ENCODE results near the gene OTUD7B.
"Not testable (repeated sequence)": the region's sequence is repeated elsewhere in the genome, so short reads cannot be mapped to it uniquely, and the experiment has no call there.

Gene OTUD7B

GRCh38 chr1:149986486-149987296, 23.8 kb downstream of the OTUD7B start:
- Mint-ChIP-seq H3K27ac (no peak overlapping the region), H3K9me3 (no peaks in the 10 kb centered on the region), H3K4me1 (ENCODE audit: low read depth) (peaks cover 12% of the 10 kb centered on the region), H3K4me3 (no peak overlapping the region), H3K27me3 (no peaks in the 10 kb centered on the region), H3K36me3 (ENCODE audit: low read depth) (peaks cover 35% of the 10 kb centered on the region)

GRCh38 chr1:149979972-149980540, 30.5 kb downstream of the OTUD7B start:
- H3K4me3 Mint-ChIP-seq = no peak overlapping the region

GRCh38 chr1:149979245-149979971, 31.1 kb downstream of the OTUD7B start:
- Mint-ChIP-seq H3K4me1 (ENCODE audit: low read depth) (peaks cover 32% of the 10 kb centered on the region), H3K27me3 (no peaks in the 10 kb centered on the region), H3K36me3 (ENCODE audit: low read depth) (peaks cover 34% of the 10 kb centered on the region), H3K4me3 (peak overlapping the region; percentile 2), H3K9me3 (no peaks in the 10 kb centered on the region), H3K27ac (peak overlapping the region; percentile 28)

More at GRCh38 chr1:149979972-149980540, 30.5 kb downstream of the OTUD7B start:
- Mint-ChIP-seq H3K27ac (peak overlapping the region; percentile 29), H3K9me3 (no peaks in the 10 kb centered on the region), H3K27me3 (no peaks in the 10 kb centered on the region), H3K36me3 (ENCODE audit: low read depth) (peaks cover 35% of the 10 kb centered on the region), H3K4me1 (ENCODE audit: low read depth) (peaks cover 32% of the 10 kb centered on the region)

DNA sequence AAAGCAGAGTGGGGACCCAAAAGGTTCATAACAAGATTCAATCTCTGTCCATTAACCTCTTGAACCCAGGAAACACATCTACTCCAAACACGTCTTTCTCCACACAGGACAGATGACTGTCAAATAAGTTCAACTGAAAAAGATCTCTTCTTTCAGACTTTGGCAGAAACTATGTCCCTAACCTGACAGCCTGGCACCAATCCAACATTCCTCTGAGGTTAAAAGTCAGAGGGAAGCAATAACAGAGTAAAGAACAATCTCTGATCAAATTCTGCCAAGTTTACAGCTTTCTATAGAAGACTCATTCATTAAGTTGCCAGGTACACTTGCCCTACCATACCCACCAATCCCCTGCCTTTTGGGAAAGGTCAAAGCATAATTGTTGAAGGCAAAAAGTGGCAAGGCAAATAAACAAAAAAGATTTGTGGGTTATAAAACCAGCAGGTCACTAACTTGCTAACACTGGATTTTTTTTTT, 31.9 kb downstream of the OTUD7B start:
- H3K27me3 Mint-ChIP-seq = no peaks in the 10 kb centered on the region
- H3K36me3 Mint-ChIP-seq (ENCODE audit: low read depth) = peaks cover 35% of the 10 kb centered on the region
- H3K27ac Mint-ChIP-seq = no peak overlapping the region
- no peaks in the 10 kb centered on the region for H3K9me3 Mint-ChIP-seq
- no peak overlapping the region for H3K4me3 Mint-ChIP-seq
- H3K4me1 Mint-ChIP-seq (ENCODE audit: low read depth) = peaks cover 32% of the 10 kb centered on the region

GRCh38 chr1:149977345-149977744, 33.2 kb downstream of the OTUD7B start:
- Mint-ChIP-seq H3K27me3 (no peaks in the 10 kb centered on the region), H3K4me3 (no peak overlapping the region), H3K36me3 (ENCODE audit: low read depth) (peaks cover 42% of the 10 kb centered on the region), H3K9me3 (no peaks in the 10 kb centered on the region), H3K27ac (peak overlapping the region; percentile 37), H3K4me1 (ENCODE audit: low read depth) (peaks cover 29% of the 10 kb centered on the region)

DNA sequence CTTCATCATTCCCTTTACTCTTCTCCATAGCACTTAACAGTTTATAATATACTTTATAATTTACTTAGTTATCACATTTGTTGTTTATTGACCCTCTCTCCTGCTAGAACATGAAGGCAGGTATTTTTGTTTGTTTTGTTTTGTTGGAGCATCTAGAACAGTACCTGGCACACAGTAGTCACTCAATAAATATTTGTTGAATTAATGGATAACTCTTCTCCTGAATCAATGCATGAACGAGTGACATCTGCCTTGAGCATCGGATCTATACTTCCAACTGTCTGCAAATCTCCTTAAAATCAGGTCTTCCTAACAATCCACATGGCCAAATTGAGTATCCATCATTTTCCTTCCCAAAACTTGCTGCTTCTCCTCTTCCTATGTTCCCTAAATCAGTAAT, 38.0 kb downstream of the OTUD7B start:
- Mint-ChIP-seq H3K4me1 (ENCODE audit: low read depth) (no peaks in the 10 kb centered on the region), H3K9me3 (no peaks in the 10 kb centered on the region), H3K36me3 (ENCODE audit: low read depth) (peaks cover 55% of the 10 kb centered on the region), H3K27ac (peak overlapping the region; percentile 13), H3K27me3 (no peaks in the 10 kb centered on the region), H3K4me3 (no peak overlapping the region)

DNA sequence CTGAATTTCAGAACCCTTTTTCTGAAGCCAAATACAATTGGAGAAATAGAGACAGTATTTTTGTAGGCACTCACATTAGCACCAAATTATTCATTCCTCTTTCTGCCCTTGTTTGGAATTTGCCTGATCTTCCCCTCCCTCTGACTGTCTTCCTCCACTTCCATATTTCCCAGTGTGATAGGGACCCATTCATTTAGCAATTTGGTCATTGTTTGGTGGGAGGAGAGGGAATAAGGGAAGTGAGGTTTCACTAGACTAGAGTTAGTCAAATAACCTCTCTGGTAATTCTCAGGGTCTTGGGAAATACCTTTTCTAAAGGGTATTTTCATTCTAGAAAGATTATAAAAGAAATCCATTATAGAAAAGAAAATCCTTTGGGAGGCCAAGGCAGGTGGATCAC, 42.9 kb downstream of the OTUD7B start:
- Mint-ChIP-seq H3K4me1 (ENCODE audit: low read depth) (peaks cover 2% of the 10 kb centered on the region), H3K27ac (no peak overlapping the region), H3K4me3 (no peak overlapping the region), H3K27me3 (no peaks in the 10 kb centered on the region), H3K36me3 (ENCODE audit: low read depth) (peaks cover 59% of the 10 kb centered on the region), H3K9me3 (no peaks in the 10 kb centered on the region)

DNA sequence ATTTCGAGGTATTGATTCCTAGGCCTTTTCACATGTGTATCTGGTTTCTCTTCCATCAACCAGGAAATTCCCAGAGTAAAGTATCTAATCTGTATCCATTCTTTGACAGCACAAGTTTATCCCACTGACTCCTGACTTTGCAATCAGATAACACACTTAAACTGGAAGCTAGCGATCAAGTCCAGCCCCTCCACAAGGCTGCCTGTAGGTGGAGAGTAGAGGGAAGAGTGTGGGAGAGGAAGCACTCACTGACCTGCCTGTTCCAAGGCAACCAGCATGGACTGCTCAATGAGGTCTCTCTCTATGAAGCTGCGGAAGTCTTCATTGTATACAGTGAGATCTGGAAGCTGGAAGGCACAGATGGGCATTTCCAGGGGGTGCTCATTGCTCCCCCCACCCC, 43.5 kb downstream of the OTUD7B start:
- peaks cover 53% of the 10 kb centered on the region for H3K36me3 Mint-ChIP-seq (ENCODE audit: low read depth)
- H3K27me3 Mint-ChIP-seq = no peaks in the 10 kb centered on the region
- H3K9me3 Mint-ChIP-seq = no peaks in the 10 kb centered on the region
- H3K4me3 Mint-ChIP-seq = no peak overlapping the region
- H3K4me1 Mint-ChIP-seq (ENCODE audit: low read depth) = peaks cover 8% of the 10 kb centered on the region
- H3K27ac Mint-ChIP-seq = no peak overlapping the region

DNA sequence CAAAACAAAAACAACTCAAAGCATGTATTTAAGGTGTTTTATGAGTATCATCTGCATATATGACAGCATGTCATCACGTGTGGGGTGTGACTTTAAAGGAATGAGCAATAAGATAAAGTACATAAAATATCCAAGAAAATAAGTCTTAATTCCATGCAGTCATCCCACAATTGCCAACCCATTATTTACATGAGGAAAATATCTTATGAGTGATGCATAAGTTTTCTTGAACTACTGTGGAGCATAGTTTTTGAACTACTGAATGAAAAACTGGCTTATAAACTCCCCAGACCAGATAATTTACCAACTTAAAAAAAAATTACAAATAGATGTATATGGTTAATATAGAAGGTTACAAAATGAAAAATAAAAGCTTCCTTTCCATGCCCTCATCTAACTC, 44.1 kb downstream of the OTUD7B start:
- Mint-ChIP-seq H3K9me3 (no peaks in the 10 kb centered on the region), H3K36me3 (ENCODE audit: low read depth) (peaks cover 53% of the 10 kb centered on the region), H3K27me3 (no peaks in the 10 kb centered on the region), H3K4me3 (no peak overlapping the region), H3K27ac (no peak overlapping the region), H3K4me1 (ENCODE audit: low read depth) (peaks cover 11% of the 10 kb centered on the region)

GRCh38 chr1:149965440-149965839, 45.1 kb downstream of the OTUD7B start:
- H3K27ac Mint-ChIP-seq = no peak overlapping the region
- no peak overlapping the region for H3K4me3 Mint-ChIP-seq

DNA sequence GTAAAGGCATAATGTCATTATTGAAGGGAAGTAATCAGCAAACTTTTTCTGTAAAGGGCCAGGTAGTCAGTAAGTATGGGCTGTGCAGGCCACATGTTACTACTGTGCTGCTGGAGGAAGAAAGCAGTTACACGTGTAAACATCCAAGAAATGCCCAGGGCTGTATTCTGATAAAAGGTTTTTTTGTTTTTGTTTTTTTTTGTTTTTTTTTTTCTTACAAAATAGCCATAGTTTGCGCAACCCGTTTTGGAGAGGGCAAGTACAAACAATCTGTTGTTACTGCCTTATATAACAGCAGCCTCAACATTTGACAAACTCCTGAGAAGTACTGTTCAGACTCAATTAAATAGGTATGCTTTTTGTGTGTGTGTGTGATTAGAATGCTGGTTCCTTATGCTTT, 47.2 kb downstream of the OTUD7B start:
- H3K4me1 Mint-ChIP-seq (ENCODE audit: low read depth) = peaks cover 11% of the 10 kb centered on the region
- H3K4me3 Mint-ChIP-seq = no peak overlapping the region
- no peak overlapping the region for H3K27ac Mint-ChIP-seq
- H3K9me3 Mint-ChIP-seq = no peaks in the 10 kb centered on the region
- H3K36me3 Mint-ChIP-seq (ENCODE audit: low read depth) = peaks cover 65% of the 10 kb centered on the region
- no peaks in the 10 kb centered on the region for H3K27me3 Mint-ChIP-seq

More at GRCh38 chr1:149965440-149965839, 45.1 kb downstream of the OTUD7B start:
- Mint-ChIP-seq H3K27me3 (no peaks in the 10 kb centered on the region), H3K36me3 (ENCODE audit: low read depth) (peaks cover 54% of the 10 kb centered on the region), H3K9me3 (no peaks in the 10 kb centered on the region), H3K4me1 (ENCODE audit: low read depth) (peaks cover 11% of the 10 kb centered on the region)

DNA sequence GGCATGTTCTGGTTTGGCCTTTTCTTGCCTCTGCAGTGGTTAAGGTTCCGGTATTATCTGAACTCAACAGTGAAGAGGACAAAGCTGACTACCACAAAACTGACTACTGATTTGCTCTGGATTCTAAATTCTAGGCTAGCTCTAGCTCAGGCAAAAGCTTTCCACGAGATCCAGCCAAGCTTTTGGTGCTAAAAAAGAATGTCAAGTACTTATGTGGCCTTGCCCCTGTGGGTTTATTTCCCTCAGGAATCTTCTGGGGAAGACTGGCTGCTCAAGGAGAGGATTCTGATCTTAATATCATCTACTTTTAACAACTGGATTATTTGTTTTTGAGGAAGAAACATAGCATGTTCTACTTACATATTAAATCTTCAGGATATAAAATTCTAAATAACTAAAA, 47.8 kb downstream of the OTUD7B start:
- no peak overlapping the region for H3K4me3 Mint-ChIP-seq
- H3K9me3 Mint-ChIP-seq = no peaks in the 10 kb centered on the region
- peaks cover 66% of the 10 kb centered on the region for H3K36me3 Mint-ChIP-seq (ENCODE audit: low read depth)
- no peaks in the 10 kb centered on the region for H3K27me3 Mint-ChIP-seq
- no peak overlapping the region for H3K27ac Mint-ChIP-seq
- H3K4me1 Mint-ChIP-seq (ENCODE audit: low read depth) = peaks cover 11% of the 10 kb centered on the region

DNA sequence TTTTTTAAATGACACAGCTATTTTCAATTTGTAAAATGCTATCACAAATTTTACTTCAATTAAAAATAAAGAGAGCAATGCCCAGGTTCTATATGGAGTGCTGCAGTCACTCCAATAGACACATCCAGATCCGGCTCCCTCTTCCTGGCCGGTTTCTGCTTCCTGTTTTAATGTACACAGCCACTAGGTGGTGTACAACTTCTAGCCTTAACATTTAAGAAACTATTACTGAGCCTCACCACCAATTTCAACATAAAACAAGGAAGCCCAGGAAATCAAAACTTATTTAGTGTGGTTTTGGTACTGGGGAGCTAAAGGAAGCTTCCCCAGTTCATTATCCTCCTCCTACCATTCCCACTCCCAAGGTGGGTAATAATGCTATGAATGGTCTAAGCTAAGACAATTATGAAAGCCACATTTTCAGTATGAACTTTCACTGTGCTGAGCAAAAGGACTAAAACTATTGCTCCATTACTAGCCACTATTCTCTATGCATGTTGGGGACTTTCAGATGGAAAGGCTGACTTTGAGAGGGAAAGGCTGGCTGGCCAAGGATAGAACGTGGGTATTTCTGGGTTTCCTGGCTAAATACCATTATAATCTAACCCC, 48.4 kb downstream of the OTUD7B start:
- H3K4me3 Mint-ChIP-seq = no peak overlapping the region
- H3K9me3 Mint-ChIP-seq = no peaks in the 10 kb centered on the region
- H3K27ac Mint-ChIP-seq = no peak overlapping the region
- peaks cover 11% of the 10 kb centered on the region for H3K4me1 Mint-ChIP-seq (ENCODE audit: low read depth)
- H3K36me3 Mint-ChIP-seq (ENCODE audit: low read depth) = peaks cover 60% of the 10 kb centered on the region
- no peaks in the 10 kb centered on the region for H3K27me3 Mint-ChIP-seq

- not testable (repeated sequence) for H3K27ac Mint-ChIP-seq; H3K4me1 Mint-ChIP-seq (ENCODE audit: low read depth); H3K4me3 Mint-ChIP-seq; H3K9me3 Mint-ChIP-seq; H3K27me3 Mint-ChIP-seq
- H3K36me3 Mint-ChIP-seq (ENCODE audit: low read depth) = peaks cover 74% of the 10 kb centered on the region
Measured at GRCh38 chr1:149957548-149957947, 53.0 kb downstream of the OTUD7B start.

- Mint-ChIP-seq H3K27ac (no peak overlapping the region), H3K36me3 (ENCODE audit: low read depth) (peaks cover 71% of the 10 kb centered on the region), H3K4me3 (no peak overlapping the region), H3K27me3 (no peaks in the 10 kb centered on the region), H3K9me3 (no peaks in the 10 kb centered on the region), H3K4me1 (ENCODE audit: low read depth) (no peaks in the 10 kb centered on the region)
Measured at GRCh38 chr1:149949911-149950310, 60.6 kb downstream of the OTUD7B start.
